Keratinocyte (primary cell): ENCODE results near the gene TALDO1. TPM values are rescaled to one million over a fixed set of nuclear protein-coding genes. Genes with fewer than 3 reads are reported as not detected.
A peak's percentile ranks its signal among the peaks of the same experiment; 100 is the strongest.

Experiments used
- DNase-seq: peaks from one replicate; pipeline ENCODE4 v3.0.0-alpha.2; 2011; ENCODE audit warnings: low read depth, missing footprints, low spot score
- FAIRE-seq: peaks from 2 replicates; lab custom pipeline; 2011; peaks lifted over from hg19 to GRCh38; lab: Jason Lieb, UNC
- H2AFZ ChIP-seq: 2 replicates; pipeline ENCODE4 v1.6.0; 2012; ENCODE audit warnings: low read length, control low read depth, inconsistent platforms; ENCODE audit not compliant: control insufficient read depth
- H3K27ac ChIP-seq: 2 replicates; pipeline ENCODE4 v1.5.1; 2011; ENCODE audit warnings: low read length; ENCODE audit not compliant: control insufficient read depth, insufficient read depth
- H3K27me3 ChIP-seq: 3 replicates; pipeline ENCODE4 v1.6.0; 2011; ENCODE audit warnings: low read length; ENCODE audit not compliant: control insufficient read depth, insufficient read depth; ENCODE audit errors: extremely low read depth
- H3K36me3 ChIP-seq, 2 experiments: 2 replicates in 1 of 2; 3 replicates in 1 of 2; pipeline ENCODE4 v1.5.1; 2011; ENCODE audit warnings: low read length in 2 of 2, mild to moderate bottlenecking in 1 of 2; ENCODE audit not compliant: control insufficient read depth in 2 of 2, insufficient read depth in 2 of 2; ENCODE audit errors: extremely low read depth in 1 of 2
- H3K4me1 ChIP-seq: 3 replicates; pipeline ENCODE4 v1.5.1; 2011; ENCODE audit warnings: low read length; ENCODE audit not compliant: control insufficient read depth, insufficient read depth; ENCODE audit errors: extremely low read depth
- H3K4me2 ChIP-seq: 3 replicates; pipeline ENCODE4 v1.6.0; 2011; ENCODE audit warnings: low read depth, low read length; ENCODE audit not compliant: control insufficient read depth, insufficient read depth; ENCODE audit errors: extremely low read depth
- H3K4me3 ChIP-seq, 3 experiments: fragments of 200-600 bp in 1 of 3; sonication (generic) in 1 of 3; 2 replicates in 2 of 3; 3 replicates in 1 of 3; pipeline ENCODE4 v1.5.1; 2011 to 2016; ENCODE audit warnings: low read length in 3 of 3, mild to moderate bottlenecking in 3 of 3, control low read depth in 2 of 3, inconsistent platforms in 1 of 3, low read depth in 1 of 3, mixed read lengths in 1 of 3, mixed run types in 1 of 3, moderate library complexity in 1 of 3; ENCODE audit not compliant: control insufficient read depth in 2 of 3, insufficient read depth in 2 of 3; ENCODE audit errors: extremely low read depth in 1 of 3
- H3K79me2 ChIP-seq: 2 replicates; pipeline ENCODE4 v1.6.0; 2012; ENCODE audit warnings: low read length; ENCODE audit not compliant: control insufficient read depth, insufficient read depth
- H3K9ac ChIP-seq: 3 replicates; pipeline ENCODE4 v1.6.0; 2011; ENCODE audit warnings: low read length; ENCODE audit not compliant: control insufficient read depth, insufficient read depth; ENCODE audit errors: extremely low read depth
- H3K9me1 ChIP-seq: 3 replicates; pipeline ENCODE4 v1.6.0; 2011; ENCODE audit warnings: low read length; ENCODE audit not compliant: control insufficient read depth, insufficient read depth; ENCODE audit errors: extremely low read depth
- H3K9me3 ChIP-seq: 2 replicates; pipeline ENCODE4 v1.5.1; 2012; ENCODE audit warnings: low read depth, low read length; ENCODE audit not compliant: control insufficient read depth
- H4K20me1 ChIP-seq: 3 replicates; pipeline ENCODE4 v1.6.0; 2011; ENCODE audit warnings: low read length; ENCODE audit not compliant: control insufficient read depth, insufficient read depth; ENCODE audit errors: extremely low read depth
- EZH2 ChIP-seq: IDR thresholded peaks from one replicate; pipeline ENCODE4 v1.6.1; 2012; ENCODE audit warnings: inconsistent platforms, mild to moderate bottlenecking, low read length, moderate library complexity
- dilution Hi-C: fragments of 300-500 bp; cut with MboI; formaldehyde crosslinking; loops from one replicate; pipeline ENCODE4 v1.7.0; 2020; ENCODE audit warnings: low sequenced_read_pairs; ENCODE audit not compliant: extremely low pct_ligation_motif_present
- polyA plus RNA-seq, 5 experiments: library from polyadenylated mRNA; depleted of rRNA in 3 of 5; stranded (reverse) in 3 of 5; stranded (forward) in 1 of 5; unstranded in 1 of 5; fragments of >200 nt; gene quantifications; 1 replicate in 1 of 5; 2 replicates in 3 of 5; 3 replicates in 1 of 5; pipeline versions ENCODE4 v1.2.1 to v1.2.3, GENCODE V29; 2011 to 2012; ENCODE audit warnings: missing spikeins in 2 of 5, low read depth in 1 of 5, low replicate concordance in 1 of 5
- TF ChIP-seq, protein P1 (sequence below), 3 experiments: IDR thresholded peaks in 1 of 3; conservative IDR thresholded peaks in 1 of 3; optimal IDR thresholded peaks in 1 of 3; 2 replicates in 2 of 3; 3 replicates in 1 of 3; pipeline versions ENCODE3 to v1.5.1; 2011; ENCODE audit warnings: low read length in 3 of 3, mild to moderate bottlenecking in 3 of 3, moderate library complexity in 2 of 3, control low read depth in 1 of 3, inconsistent platforms in 1 of 3; ENCODE audit not compliant: insufficient read depth in 2 of 3; ENCODE audit errors: extremely low read depth in 1 of 3

TALDO1 gene
- polyA plus RNA-seq, 1 donor (not counting 4 experiments of a cell fraction or from before 2014, with no cell fraction given): 162 TPM

DNA sequence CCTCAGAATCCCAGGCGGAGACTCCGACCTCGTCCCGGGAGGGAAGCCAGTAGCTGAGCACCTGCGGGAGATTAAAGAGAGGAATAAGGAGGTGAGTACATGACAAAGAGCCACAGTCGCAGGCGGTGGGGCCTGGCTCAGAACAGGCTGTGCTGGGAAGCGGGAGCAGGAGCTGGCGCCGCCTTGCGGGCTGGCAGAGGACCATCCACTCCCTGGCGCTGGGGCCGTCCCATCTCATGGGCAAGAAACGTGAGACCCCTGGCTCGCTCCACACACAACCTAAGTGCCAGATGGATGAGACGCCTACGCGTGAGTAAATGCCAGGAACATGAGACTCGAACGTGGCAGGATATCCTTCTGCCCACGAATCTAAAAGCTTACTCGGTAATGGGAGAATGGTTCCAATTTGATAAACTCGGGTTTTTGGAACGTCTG lies 36.3 kb downstream of the TALDO1 start:
- Histone ChIP-seq H3K4me3 (no peak overlapping the region), H3K36me3 (peaks cover 0 to 7% of the 10 kb centered on the region in 2 experiments), H3K9me3 (no peaks in the 10 kb centered on the region), H3K79me2 (peaks cover 10% of the 10 kb centered on the region), H3K27me3 (peaks cover under 1% of the 10 kb centered on the region), H3K9me1 (no peaks in the 10 kb centered on the region), H3K4me2 (peak overlapping the region; percentile 56), H2AFZ (no peak overlapping the region), H3K9ac (no peak overlapping the region), H3K4me1 (peaks cover 12% of the 10 kb centered on the region), H3K27ac (no peak overlapping the region), H4K20me1 (no peaks in the 10 kb centered on the region)
- FAIRE-seq: peak; percentile 90
- TF ChIP-seq EZH2: no peak
- TF ChIP-seq, protein P1, sequence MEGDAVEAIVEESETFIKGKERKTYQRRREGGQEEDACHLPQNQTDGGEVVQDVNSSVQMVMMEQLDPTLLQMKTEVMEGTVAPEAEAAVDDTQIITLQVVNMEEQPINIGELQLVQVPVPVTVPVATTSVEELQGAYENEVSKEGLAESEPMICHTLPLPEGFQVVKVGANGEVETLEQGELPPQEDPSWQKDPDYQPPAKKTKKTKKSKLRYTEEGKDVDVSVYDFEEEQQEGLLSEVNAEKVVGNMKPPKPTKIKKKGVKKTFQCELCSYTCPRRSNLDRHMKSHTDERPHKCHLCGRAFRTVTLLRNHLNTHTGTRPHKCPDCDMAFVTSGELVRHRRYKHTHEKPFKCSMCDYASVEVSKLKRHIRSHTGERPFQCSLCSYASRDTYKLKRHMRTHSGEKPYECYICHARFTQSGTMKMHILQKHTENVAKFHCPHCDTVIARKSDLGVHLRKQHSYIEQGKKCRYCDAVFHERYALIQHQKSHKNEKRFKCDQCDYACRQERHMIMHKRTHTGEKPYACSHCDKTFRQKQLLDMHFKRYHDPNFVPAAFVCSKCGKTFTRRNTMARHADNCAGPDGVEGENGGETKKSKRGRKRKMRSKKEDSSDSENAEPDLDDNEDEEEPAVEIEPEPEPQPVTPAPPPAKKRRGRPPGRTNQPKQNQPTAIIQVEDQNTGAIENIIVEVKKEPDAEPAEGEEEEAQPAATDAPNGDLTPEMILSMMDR (optimal IDR thresholded peaks at IDR 0.05 in 1 of 3, IDR thresholded peaks at IDR 0.05 in 1 of 3, conservative IDR thresholded peaks at IDR 0.05 in 1 of 3; ENCODE audit: extremely low read depth in 1 of 3, insufficient read depth in 2 of 3, low read length in 3 of 3): peak; percentile 94 to 97 (median 96)
- dilution Hi-C loops: no loop called here
- DNase-seq: peak; percentile 56

DNA sequence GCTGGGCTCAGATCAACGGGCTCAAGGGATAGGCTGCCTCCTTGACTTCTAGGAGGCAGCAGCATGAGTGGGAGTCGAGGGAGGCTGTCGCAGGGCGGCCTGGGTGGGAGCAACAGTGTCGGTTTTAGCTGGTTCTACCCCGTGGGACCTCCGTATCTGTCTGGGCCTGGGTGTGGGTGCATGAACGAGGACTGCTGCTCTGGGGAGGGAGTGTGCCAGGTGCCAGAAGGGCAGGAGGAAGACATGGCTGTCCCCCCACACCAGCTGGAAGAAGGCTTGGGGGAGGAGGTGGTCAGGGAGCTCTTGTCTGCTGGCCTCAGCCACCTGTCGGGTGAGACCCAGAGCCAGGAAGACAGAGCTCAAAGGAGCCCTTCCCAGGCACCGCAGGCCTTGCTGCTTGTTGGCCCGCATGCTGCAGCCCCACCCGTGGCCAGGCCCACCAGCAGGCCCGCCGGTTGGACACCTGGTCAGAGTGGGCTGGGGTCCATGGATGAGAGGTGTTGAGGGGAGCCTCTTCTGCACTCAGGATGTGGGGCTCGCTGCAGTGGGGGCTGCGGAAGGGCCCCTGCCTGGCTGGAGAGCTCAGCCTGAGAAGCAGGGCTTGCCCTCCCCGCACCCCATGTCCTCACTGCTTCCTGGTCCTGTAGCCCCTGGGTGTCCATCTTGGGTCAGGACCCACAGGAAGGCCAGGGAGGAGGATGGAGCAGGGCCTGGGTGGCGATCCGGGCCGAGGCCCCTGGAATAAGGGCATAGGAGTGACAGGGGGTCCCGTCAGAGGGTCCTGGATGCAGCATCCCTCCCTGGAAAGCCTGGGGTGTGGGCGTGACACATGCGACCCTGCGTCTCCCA lies 39.2 kb downstream of the TALDO1 start:
- Histone ChIP-seq H3K9me1 (no peaks in the 10 kb centered on the region), H3K79me2 (no peaks in the 10 kb centered on the region), H3K4me1 (peaks cover 9% of the 10 kb centered on the region), H4K20me1 (no peaks in the 10 kb centered on the region), H3K27ac (no peak overlapping the region), H3K27me3 (peaks cover 8% of the 10 kb centered on the region), H3K9me3 (no peaks in the 10 kb centered on the region), H3K4me3 (no peak overlapping the region), H3K4me2 (no peak overlapping the region), H2AFZ (no peak overlapping the region), H3K36me3 (no peaks in the 10 kb centered on the region), H3K9ac (no peak overlapping the region)
- DNase-seq (no peak), FAIRE-seq (no peak)
- dilution Hi-C loops: no loop called here
- TF ChIP-seq, protein P1 (optimal IDR thresholded peaks at IDR 0.05 in 1 of 3, IDR thresholded peaks at IDR 0.05 in 1 of 3, conservative IDR thresholded peaks at IDR 0.05 in 1 of 3; ENCODE audit: extremely low read depth in 1 of 3, insufficient read depth in 2 of 3, low read length in 3 of 3): no peak
- no peak for TF ChIP-seq EZH2
